ENCODE measurements around the gene BCOR.

Gene BCOR

GRCh38 chrX:40111868-40112267, 14.1 kb upstream of the BCOR start:
- DNase-seq = no peak

DNA sequence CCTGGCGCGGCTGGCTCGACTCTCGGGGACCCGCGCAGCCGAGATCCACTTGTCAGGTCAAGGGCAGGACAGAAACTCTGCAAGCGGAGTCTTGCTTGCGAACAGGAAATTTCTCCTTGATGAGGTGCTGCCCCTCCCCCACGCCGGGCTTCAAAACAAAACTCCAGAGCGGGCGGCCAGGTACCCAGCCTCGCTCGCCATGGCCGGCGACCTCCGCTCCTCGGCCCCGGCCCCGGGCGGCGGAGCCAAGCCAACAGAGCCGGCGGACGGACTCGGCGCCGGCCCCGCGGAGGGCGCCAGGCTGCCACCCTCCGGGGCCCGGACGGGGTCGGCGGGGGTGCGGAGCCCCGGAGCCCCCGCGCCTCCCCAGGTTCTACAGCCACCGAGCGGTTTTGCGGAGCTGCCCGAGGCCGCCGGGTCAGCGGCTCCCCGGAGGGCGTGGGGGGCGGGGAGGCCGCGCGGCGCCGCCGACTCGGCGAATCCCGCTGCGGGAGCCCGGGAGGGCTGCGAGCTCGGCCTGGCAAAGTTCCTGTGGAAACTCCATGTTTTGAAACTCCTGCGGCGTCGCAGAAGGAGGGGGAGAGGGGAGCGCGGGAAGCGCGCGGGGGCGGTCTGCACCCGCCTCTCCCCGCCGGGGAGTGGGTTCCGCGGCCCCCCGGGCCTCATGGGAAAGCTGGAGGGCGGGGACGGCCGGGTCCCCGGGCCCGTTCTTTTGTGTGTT, 11.7 kb upstream of the BCOR start:
- DNase-seq = peak in 1 of 2 donors; percentile 15

DNA sequence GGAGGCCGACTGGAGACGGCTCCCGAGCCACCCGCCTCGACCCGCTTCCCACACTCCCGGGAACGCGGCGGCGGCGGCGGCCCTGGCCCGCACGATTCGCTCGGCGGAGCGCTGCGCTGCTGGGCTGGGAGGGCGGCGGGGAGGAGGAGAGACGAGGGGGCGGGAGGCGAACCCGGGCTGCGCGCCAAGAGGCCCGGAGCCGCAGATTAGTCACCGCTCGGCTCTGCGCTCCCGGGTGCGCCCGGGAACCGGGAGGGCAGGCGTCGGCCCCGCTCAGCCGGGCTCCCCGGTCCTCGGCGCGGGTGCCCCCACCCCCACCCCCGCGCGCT, 11.2 kb upstream of the BCOR start:
- peak; percentile 43 to 57 for DNase-seq

DNA sequence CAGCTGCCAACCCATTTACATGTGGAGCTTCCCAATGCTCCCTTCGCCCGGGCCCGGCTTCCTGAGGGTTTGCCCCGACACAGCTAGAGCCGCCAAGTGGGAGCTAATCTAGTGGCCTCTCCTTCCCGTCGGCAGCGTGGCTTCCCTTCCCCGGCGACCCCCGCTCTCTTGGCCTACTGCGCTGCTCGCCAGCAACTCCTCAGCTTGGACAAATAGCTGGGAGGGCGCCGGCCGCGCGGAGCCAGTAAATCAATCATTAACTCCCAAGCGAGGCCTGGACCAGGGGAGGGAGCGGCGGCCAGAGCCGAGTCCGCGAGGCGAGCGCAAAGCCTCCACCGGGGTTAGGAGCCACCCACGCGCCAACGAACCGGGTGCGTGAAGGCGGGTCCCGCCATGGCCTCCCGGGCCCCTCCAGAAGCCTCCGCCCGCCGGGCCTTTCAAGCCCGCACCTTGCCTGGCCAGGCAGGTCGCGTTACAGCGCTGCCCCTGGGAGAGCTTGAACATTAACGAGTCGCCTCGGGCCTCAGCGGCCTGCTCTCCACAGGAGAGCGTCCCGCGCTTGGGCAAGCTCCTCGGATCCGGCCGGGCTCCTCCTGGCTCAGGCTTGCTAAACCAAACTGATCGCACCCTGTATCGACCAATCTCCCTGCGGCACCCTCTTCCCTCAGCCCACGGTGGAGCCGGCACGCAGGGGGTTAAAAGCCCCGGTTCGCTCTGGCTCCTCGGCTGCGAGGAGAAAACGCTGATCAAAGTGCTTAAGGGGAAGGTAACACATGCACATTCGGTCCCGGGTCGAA, 10.6 kb upstream of the BCOR start:
- DNase-seq = no peak

GRCh38 chrX:40107291-40108161, 9.8 kb upstream of the BCOR start:
- peak in 1 of 2 donors; percentile 57 for DNase-seq

GRCh38 chrX:40106676-40107290, 9.0 kb upstream of the BCOR start:
- no peak for DNase-seq

GRCh38 chrX:40105835-40106675, 8.3 kb upstream of the BCOR start:
- DNase-seq = peak; percentile 64 to 72

- no peak for DNase-seq
Measured at GRCh38 chrX:40104985-40105834, 7.5 kb upstream of the BCOR start.

DNA sequence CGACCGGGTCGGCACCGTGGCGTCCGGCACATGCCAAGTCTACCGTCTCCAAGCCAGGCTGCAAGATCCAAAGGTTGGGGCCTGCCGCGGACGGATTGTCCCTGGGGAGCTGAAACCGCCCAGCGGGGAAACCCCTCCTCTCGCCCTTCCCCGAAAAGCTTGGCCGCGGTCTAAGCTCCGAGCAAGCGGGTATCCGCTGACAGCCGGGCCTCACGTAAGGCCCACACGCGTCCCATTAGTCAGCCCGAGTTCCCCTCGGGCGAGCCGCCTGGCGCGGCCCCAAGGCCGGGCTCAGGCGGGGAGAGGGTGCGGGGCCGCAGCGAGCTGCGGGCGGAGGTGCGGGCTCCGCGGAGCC, 6.8 kb upstream of the BCOR start:
- DNase-seq = peak in 1 of 2 donors; percentile 45

DNA sequence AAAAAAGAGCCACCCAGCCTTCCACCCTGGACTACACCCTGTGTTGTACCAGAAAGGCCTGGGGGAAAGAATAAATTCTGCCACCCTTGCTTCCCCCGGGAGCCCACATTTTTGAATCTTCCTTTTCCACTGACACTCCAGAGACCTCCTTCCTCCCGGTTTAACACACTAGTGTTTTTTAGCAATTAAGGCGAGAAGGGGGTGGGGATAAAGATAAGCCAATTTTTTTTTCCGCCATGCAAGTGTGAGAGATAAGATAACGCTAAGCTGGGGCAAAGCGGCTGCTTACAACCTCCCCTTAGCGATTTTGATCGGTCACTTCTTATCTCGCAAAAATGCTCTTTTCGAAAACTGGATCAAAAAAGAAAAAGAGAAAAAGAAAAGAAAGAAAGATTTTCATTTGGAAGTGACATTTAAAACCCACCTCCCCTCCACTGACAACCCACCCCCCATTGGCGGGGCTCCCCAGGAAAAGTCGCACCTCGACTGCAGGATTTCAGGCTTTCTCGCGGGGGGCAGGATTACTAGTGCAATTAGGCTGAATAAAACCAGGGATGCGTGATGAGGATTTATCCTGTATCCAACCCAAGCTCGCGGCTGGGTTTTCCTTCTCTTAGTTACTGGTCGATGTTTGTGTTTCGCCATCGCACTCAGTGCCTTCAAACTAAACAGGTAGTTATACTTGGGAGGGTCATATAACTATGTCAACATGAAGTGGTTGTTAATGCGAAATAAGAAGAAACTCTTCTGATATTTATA, 6.0 kb upstream of the BCOR start:
- no peak for DNase-seq

DNA sequence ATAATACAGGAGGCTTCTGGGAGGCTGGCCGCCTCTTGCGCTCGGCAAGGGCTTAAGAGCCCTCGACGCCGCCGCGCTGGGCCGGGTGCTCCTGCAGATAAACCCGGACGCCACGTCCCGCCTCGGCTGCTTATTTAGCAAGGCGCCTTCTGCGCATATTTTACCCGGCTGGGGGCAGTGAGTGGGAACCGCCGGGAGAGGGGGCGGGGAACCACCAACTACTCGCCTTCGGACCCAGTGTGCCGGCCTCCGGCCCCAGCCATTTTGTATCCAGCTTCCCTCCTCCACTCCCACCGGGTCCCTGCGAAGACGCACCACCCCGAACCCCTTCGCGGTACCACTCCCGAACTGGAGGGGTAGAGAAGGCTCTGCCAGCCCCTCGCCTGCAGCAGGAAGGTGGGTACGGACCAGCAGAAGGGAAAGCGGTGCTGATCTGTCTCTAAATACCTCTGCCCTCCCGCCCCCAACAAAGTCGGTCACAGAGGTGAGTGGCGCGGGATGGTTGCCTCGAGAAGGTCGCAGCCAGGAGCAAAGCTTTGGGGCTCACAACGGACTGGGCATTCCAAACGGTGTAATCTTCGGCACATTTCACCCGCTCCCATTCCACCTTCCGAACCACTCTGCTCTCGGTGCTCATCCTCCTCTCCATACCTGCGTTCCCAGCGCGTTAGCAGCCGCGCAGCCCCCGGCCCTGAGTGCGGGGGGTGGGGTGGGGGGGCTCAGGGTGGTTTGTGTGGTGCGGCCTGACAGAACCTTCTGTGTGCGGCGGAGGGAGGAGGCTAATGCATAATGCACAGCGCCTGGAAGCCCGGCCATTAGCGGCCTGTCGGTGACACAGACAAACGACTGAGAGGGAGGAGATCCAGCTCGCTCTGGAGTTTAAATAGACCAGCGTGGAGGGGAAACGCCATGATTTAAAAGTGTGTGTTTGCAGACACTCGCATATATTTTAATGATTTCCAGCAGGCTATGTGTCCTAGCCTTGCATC, 4.9 kb upstream of the BCOR start:
- no peak for DNase-seq

GRCh38 chrX:40101430-40101802, 3.7 kb upstream of the BCOR start:
- no peak for DNase-seq

- no peak for DNase-seq
Measured at GRCh38 chrX:40100537-40101429, 3.0 kb upstream of the BCOR start.

- no peak for DNase-seq
Measured at GRCh38 chrX:40100141-40100536, 2.4 kb upstream of the BCOR start.

GRCh38 chrX:40099055-40099958, 1.5 kb upstream of the BCOR start:
- DNase-seq = peak; percentile 60 to 64

DNA sequence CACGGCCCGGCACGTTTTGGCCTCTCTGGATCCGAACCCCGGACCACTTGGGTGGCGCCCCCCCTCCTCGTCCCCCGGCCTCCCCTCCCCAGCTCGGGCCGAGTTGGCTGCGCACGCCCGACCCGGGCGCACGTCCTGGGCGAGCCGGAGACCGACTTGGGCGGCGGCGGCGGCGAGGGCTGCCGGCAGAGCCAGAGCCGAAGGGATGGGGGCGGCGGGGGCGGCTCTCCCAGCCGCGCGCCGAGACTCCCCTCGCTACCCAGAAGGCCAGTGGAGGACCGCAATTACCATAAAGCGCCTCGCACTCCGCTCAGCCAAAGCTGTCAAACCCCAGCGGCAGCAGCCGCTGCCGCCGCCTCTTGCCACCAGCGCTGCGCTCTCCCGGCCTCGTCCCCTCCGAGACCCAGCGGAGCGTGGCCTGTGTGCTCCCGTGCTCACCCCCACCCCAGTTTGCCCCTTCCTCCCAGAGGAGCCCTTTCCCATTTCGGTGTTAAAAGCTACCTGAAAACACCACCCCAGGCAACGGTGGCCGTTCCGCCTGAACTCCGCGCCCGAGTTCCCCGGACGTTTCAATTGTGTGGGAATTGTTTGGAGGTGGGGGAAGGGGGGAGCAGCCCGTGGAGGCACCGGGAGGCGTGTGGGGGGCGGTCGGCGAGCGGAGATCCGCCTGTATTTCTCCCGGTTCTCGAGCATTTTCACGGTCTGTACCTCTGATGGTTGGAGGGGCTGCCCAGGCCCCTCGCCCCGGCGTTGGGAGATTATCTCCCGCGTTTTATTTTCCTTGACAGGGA, 701 bp upstream of the BCOR start:
- DNase-seq = peak; percentile 67 to 72

Data from CD4-positive, alpha-beta T cell treated with Interleukin-4 for 1 hour (primary cell).